GM21576 (cell line): ENCODE results near the gene NANOS2.
"Not testable (repeated sequence)": the region's sequence is repeated elsewhere in the genome, so short reads cannot be mapped to it uniquely, and the experiment has no call there.

Experiments used
- ATAC-seq: cut with Tn5 transposase; IDR thresholded peaks from one replicate; pipeline ENCODE4 v1.9.1; 2021; ENCODE audit warnings: mild to moderate bottlenecking, moderate library complexity; ENCODE audit not compliant: unreplicated experiment

The NANOS2 gene

DNA sequence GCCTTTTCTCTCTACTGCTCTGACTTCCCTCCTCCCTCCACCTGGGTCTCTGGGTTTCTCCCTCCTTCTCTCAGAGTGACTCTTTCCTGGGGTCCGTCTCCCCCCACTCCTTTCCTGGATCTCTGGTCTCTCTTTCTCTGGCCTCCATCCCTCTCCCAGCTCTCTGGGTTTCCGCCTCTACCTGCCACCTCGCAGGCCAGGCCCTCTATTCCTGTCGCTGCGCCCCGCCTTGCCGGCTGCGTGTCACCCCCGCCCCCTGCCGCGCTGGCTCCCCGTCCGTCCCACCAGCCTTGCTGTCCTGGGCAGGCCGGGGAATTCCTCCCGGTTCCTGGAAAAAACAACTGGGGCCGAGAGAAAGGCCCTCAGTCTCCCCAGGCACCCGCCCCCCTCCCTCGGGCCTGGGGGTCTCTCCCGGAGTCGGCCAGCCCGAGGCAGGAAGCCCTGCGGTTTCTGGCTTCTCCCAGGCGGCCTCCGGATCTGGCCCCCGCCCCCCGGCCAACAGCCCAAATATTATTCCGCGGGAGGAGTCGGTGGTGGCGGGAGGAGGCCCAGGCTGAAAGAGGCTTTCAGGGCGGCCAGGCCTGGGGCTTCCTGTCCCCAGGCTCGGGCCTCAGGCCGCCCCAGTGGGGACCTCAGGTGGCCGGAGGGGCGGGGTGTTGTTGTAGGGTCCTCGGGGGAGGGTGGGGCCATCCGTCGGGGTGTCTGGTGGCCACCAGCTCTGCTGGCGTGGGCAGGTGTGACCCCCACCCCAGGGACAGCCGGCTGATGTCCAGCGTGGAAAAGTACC, 38.0 kb downstream of the NANOS2 start:
- no peak for ATAC-seq

DNA sequence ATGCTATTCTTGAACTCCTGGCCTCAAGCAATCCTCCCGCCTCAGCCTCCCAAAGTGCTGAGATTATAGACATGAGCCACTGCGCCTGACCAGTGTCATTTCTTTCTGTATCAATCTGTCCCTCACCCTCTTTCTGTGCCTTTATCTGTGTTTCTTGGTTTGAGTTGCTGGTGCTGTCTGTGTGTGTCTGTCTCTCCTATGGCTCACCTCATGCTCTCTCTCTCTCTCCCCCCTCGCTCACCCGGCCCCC, 38.5 kb downstream of the NANOS2 start:
- no peak for ATAC-seq

DNA sequence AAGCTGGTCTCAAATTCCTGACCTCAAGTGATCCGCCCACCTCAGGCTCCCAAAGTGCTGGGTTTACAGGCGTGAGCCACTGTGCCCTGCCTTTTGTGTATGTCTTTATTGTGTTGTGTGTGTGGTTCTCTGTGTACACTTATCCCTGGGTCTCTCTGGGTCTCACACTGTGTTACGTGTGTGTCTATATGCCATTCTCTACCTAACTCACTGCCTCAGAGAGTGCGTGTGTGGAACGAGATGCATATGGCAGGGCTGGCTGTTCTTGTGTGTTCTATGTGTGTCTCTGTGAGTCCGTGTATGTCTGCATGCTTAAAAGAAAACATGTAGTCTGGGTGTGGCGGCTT, 40.0 kb downstream of the NANOS2 start:
- ATAC-seq = no peak

DNA sequence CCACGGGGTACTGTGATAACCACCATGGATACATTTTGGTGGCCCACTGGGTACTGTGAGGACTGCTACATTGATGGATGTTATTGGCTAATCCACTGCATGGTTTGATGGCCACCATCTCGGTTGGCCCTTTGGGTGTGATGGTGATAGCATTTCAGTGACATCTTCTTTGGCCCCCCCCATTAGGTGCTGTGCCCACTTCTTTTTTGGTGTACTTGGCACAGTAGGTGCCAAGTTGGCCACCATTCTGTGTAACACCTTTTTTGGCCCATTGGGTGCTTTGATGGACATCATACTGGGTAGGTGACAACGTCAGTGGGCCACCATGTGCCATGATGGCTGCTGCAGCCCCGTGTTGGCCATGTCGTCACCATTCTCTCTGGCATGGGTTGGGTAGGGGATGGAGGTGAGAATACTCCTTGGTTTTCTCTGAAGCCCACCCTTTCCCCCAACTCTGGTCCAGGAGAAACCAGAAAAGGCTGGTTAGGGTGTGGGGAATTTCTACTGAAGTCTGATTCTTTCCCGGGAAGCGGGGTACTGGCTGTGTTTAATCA, 41.3 kb downstream of the NANOS2 start:
- ATAC-seq = no peak

DNA sequence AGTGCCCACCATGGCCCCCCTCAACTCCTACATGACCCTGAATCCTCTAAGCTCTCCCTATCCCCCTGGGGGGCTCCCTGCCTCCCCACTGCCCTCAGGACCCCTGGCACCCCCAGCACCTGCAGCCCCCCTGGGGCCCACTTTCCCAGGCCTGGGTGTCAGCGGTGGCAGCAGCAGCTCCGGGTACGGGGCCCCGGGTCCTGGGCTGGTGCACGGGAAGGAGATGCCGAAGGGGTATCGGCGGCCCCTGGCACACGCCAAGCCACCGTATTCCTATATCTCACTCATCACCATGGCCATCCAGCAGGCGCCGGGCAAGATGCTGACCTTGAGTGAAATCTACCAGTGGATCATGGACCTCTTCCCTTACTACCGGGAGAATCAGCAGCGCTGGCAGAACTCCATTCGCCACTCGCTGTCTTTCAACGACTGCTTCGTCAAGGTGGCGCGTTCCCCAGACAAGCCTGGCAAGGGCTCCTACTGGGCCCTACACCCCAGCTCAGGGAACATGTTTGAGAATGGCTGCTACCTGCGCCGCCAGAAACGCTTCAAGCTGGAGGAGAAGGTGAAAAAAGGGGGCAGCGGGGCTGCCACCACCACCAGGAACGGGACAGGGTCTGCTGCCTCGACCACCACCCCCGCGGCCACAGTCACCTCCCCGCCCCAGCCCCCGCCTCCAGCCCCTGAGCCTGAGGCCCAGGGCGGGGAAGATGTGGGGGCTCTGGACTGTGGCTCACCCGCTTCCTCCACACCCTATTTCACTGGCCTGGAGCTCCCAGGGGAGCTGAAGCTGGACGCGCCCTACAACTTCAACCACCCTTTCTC, 42.3 kb downstream of the NANOS2 start:
- ATAC-seq = no peak

DNA sequence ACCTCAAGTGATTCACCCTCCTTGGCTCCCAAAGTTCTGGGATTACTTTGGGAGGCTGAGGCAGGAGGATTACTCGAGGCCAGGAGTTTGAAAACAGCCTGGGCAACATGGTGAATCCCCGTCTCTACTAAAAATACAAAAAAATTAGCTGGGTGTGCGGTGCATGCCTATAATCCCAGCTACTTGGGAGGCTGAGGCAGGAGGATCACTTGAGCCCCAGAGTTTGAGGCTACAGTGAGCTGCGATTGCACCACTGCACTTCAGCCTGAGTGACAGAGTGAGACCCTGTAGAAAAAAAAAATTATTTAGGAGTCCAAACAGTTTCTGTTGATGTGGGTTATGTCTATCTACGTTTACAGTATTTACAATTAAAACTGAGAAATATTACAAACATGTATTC, 43.8 kb downstream of the NANOS2 start:
- no peak for ATAC-seq

DNA sequence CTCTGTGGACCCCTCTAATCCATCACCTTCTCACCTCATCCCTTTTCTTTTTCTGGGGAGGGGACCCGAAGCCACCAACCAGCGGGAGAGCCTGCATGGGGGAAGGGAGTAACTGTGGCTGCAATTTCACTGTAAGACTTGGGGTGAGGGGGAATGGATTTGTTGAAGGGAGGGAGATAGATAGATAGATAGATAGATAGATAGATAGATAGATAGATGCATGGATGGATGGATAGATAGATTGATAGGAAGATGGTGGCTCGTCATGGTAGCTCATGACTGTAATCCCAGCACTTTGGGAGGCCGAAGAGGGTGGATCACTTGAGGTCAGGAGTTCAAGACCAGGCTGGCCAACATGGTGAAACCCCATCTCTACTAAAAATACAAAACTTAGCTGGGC, 47.3 kb downstream of the NANOS2 start:
- ATAC-seq = not testable (repeated sequence)

DNA sequence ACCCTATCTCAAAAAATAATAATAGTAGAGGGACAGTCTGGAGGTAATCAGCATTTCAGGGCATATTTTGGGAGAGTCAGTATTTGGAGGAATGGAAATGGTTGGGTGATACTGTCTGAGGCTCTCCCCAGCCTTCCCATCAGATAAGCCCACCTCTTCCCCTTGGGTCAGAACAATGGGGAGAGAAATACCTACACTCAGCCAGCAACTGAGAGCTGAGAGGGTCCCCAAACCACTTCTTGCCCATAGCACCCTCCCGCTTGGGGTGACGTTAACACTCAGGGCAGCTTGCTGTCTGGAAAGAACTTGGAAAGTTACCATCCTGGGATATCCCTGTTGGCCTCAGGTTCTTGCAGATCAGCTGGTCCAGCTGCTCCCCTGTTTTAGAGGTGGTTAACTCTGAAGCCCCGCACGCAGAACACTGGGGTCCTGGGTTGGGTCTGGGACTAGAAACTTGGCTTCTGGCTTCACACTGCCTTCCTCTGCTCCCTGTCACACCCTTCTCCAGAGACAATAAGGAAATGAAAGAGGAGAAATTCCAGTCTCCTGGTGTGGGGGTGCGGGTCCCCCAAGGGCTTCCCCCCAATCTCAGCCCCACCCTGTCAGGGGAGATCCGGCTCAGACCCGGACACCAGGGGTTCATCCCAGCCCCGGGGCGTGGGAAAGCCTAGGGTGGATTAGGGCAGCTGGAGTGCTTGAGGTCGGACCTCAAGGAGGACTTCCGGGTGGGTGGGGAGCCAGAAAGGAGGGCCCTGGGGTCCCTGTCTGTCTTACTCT, 48.0 kb downstream of the NANOS2 start:
- no peak for ATAC-seq

DNA sequence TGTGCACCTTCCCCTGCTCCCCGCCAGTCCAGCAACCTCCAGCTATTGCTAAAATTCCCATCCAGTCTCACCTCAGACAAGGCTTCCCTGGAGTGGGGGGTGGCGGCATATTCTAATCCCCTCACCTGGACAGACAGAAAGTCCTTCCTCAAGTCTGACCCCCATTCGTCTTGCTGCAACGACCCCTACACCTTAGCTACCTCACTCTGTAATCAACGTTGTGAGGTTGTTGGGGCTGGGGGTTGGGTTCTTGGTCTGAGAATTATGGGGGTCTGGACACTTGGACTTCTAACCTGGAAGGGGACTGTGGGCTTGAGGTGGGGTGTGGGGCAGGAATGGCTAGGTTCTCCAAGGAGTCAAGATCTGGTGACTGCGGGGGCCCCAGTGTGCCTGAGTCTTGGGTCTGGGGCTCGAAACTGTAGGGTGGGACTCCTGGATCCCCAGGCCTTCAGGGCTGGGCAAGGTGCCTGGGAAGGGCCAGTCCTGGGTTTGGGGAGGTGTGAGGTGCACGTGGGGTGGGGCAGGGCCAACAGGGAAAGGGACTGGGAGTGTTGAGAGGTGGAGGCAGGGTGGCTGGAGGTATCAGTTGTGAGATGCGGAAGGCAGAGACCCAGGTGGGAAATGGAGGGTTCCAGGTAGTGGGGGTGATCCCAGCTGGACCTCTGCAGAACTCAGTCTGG, 49.2 kb downstream of the NANOS2 start:
- ATAC-seq = no peak

DNA sequence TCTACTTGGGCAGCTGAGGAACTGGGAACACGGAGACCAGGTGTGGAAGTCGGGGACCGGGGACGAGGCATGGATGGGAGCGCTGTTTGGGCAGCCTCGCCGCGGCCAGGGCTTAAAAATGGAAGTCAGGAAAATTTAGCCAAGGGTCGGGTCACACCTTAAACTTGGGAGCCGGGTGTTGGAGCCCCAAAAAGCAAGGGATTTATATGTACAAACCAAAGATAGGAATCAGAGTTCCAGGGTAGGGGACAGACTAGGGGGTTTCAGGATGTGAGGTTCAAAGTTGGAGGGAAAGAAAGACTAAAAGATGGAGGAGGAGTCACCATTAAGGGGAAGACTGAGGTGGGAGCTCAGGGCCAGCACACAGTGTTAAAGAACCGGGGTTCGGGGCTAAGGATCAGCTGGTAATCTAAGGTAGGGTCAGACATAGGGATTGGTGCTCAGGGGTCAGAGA, 49.9 kb downstream of the NANOS2 start:
- no peak for ATAC-seq

DNA sequence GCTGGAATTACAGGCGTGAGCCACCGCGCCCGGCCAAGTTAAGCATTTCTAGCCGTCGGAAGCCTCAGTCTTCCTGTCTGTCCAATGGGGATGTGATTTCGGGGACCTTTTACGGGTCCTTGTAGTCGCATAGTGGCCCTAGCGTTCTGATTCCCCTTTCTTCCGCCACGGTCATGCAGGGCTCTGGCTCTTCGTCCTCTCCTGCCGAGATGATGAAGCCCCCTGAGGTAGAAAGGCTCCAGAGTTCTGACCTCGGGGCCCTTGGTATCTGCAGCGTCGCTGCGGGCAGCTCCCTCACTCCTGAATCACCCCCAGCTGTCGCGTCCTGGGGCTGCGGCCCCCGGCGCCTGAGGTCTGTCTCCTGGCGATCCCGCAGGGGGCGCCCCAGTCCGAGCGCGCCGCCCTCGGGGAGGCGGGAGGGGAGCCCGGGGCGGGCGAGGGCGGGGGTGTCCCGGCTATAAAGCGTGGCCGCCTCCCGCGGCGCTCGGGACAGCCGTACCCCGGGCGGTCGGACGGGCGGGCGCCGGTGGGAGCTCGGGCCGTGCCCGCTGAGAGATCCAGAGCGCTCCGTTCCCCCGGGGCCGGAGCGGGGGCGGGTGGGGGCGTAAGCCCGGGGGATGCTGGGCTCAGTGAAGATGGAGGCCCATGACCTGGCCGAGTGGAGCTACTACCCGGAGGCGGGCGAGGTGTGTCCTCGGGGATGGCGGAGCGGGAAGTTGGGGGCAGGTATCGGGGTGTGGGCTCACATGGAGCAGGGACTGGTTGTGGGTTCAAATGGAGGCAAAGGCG, 50.5 kb downstream of the NANOS2 start, which contains the start of gene FOXA3:
FOXA3 (plus strand) TSS at position 487 of the 789 bp plus-strand sequence; CDS start at position 618, 131 bp downstream.
- no peak for ATAC-seq

DNA sequence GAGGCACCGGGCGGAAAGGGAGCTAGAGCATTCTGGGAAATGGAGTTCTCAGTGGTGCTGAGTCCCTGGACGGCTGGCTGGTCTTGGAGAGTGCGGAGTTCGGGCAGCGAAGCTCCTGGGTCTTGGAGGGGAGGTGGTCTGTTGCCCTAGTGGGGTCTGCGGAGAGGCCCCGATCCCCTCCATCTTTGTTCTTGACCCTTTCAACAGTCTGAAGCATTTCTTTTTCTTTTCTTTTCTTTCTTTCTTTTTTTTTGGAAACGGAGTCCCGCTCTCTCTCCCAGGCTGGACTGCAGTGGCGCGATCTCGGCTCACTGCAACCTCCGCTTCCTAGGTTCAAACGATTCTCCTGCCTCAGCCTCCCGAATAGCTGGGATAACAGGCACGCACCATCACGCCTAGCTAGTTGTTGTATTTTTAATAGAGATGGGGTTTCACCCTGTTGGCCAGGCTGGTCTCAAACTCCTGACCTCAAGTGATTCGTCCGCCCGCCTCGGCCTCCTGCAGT, 51.2 kb downstream of the NANOS2 start:
- ATAC-seq = no peak
